ELR (cell line): ENCODE results near the gene CETN2.
A peak's percentile ranks its signal among the peaks of the same experiment; 100 is the strongest.
"Not testable (repeated sequence)": the region's sequence is repeated elsewhere in the genome, so short reads cannot be mapped to it uniquely, and the experiment has no call there.

Source experiments
- DNase-seq: peaks from one replicate; pipeline ENCODE4 v3.0.0-alpha.2; 2015; ENCODE audit warnings: low read depth

The CETN2 gene

GRCh38 chrX:152832520-152832919 lies 2.0 kb upstream of the CETN2 start:
- DNase-seq: no peak

- DNase-seq: no peak
Observed at GRCh38 chrX:152831391-152831790, 834 bp upstream of the CETN2 start.

GRCh38 chrX:152824841-152825374 lies 5.6 kb downstream of the CETN2 start:
- peak; percentile 67 for DNase-seq

GRCh38 chrX:152823657-152824056 lies 6.9 kb downstream of the CETN2 start:
- no peak for DNase-seq

- peak; percentile 68 for DNase-seq
Observed at GRCh38 chrX:152822383-152823086, 8.0 kb downstream of the CETN2 start.

GRCh38 chrX:152821145-152821765 lies 9.3 kb downstream of the CETN2 start:
- DNase-seq: peak; percentile 60

GRCh38 chrX:152819732-152820131 lies 10.8 kb downstream of the CETN2 start:
- DNase-seq: peak; percentile 88

GRCh38 chrX:152819266-152819665 lies 11.3 kb downstream of the CETN2 start:
- peak; percentile 38 for DNase-seq

GRCh38 chrX:152818356-152818755 lies 12.2 kb downstream of the CETN2 start:
- no peak for DNase-seq

- peak; percentile 70 for DNase-seq
Observed at GRCh38 chrX:152817078-152817764, 13.3 kb downstream of the CETN2 start.

GRCh38 chrX:152814048-152814447 lies 16.5 kb downstream of the CETN2 start:
- no peak for DNase-seq

- DNase-seq: no peak
Observed at GRCh38 chrX:152813206-152813605, 17.4 kb downstream of the CETN2 start.

GRCh38 chrX:152810403-152810802 lies 20.2 kb downstream of the CETN2 start:
- peak; percentile 33 for DNase-seq

GRCh38 chrX:152806035-152806434 lies 24.5 kb downstream of the CETN2 start:
- DNase-seq: peak; percentile 40

- DNase-seq: no peak
Observed at GRCh38 chrX:152798945-152799344, 31.6 kb downstream of the CETN2 start.

- not testable (repeated sequence) for DNase-seq
Observed at GRCh38 chrX:152787062-152787461, 43.5 kb downstream of the CETN2 start.
